Caco-2 (cell line): Measurements from ENCODE around the gene PTH1R. TPM values are rescaled to one million over a fixed set of nuclear protein-coding genes. Genes with fewer than 3 reads are reported as not detected.
A peak's percentile ranks its signal among the peaks of the same experiment; 100 is the strongest.

Experiments
- BruUV-seq: library from RNA; stranded (reverse); fragments of 400-500 nt; replicated peaks from 2 replicates; lab custom pipeline; 2021; lab: Mats Ljungman, UMichigan
- CTCF ChIA-PET: fragments of 300-600 bp; sonication (Branson Sonifier 250); formaldehyde crosslinking; loops from one replicate; lab custom pipeline; 2022; ENCODE audit warnings: antibody characterized with exemption; lab: Charles Lee
- POLR2A ChIA-PET: fragments of 300-600 bp; sonication (Branson Sonifier 250); formaldehyde crosslinking; loops from one replicate; lab custom pipeline; 2022; ENCODE audit warnings: antibody characterized with exemption; lab: Charles Lee
- DNase-seq, 2 experiments: peaks; one replicate each; pipeline versions ENCODE4 v3.0.0 to v3.0.0-alpha.2; 2020 to 2022
- H3K27me3 ChIP-seq: replicated peaks from 2 replicates; pipeline ENCODE4 v1.6.0; 2011; ENCODE audit warnings: low read length; ENCODE audit not compliant: control insufficient read depth, insufficient read depth
- H3K36me3 ChIP-seq: 2 replicates; pipeline ENCODE4 v1.5.1; 2011; ENCODE audit warnings: low read length; ENCODE audit not compliant: control insufficient read depth, insufficient read depth
- H3K4me1 ChIP-seq: fragments of 250-450 bp; sonication (Bioruptor Pico); 2 replicates; pipeline ENCODE4 v1.5.1; 2020; ENCODE audit warnings: mild to moderate bottlenecking
- H3K4me3 ChIP-seq: 2 replicates; pipeline ENCODE4 v1.5.1; 2011; ENCODE audit warnings: low read depth, mild to moderate bottlenecking, control low read depth, low read length
- H3K9me3 ChIP-seq: fragments of 250-450 bp; sonication (Bioruptor Pico); 2 replicates; pipeline ENCODE4 v1.5.1; 2020; ENCODE audit warnings: mild to moderate bottlenecking, moderate library complexity
- H3K27ac Mint-ChIP-seq: one replicate; pipeline ENCODE4 v1.8.0; 2022; ENCODE audit warnings: mixed read lengths; ENCODE audit not compliant: unreplicated experiment
- H3K27me3 Mint-ChIP-seq: one replicate; pipeline ENCODE4 v1.8.0; 2022; ENCODE audit warnings: mixed read lengths; ENCODE audit not compliant: insufficient read depth, unreplicated experiment
- H3K36me3 Mint-ChIP-seq: one replicate; pipeline ENCODE4 v1.8.0; 2022; ENCODE audit warnings: mild to moderate bottlenecking, mixed read lengths; ENCODE audit not compliant: insufficient read depth, unreplicated experiment
- H3K4me1 Mint-ChIP-seq: one replicate; pipeline ENCODE4 v1.8.0; 2022; ENCODE audit warnings: low read depth, mixed read lengths; ENCODE audit not compliant: unreplicated experiment
- H3K4me3 Mint-ChIP-seq: one replicate; pipeline ENCODE4 v1.8.0; 2022; ENCODE audit warnings: mild to moderate bottlenecking, moderate library complexity, mixed read lengths; ENCODE audit not compliant: unreplicated experiment
- H3K9me3 Mint-ChIP-seq: one replicate; pipeline ENCODE4 v1.8.0; 2022; ENCODE audit warnings: mixed read lengths; ENCODE audit not compliant: unreplicated experiment
- intact Hi-C: fragments of 100-400 bp; cut with micrococcal nuclease; formaldehyde crosslinking; loops from one replicate; pipeline ENCODE4 v1.10.0; 2022; ENCODE audit not compliant: unreplicated experiment
- total RNA-seq: library from RNA; stranded (reverse); gene quantifications from 2 replicates; pipeline ENCODE4 v1.2.3, GENCODE V29; 2022
- TF ChIP-seq, protein P1 (sequence below), 2 experiments: fragments of 200-600 bp in 1 of 2; IDR thresholded peaks; 1 replicate in 1 of 2; 2 replicates in 1 of 2; pipeline versions ENCODE4 v1.5.1 to v1.8.0; 2011 to 2022; ENCODE audit warnings: antibody characterized with exemption in 1 of 2, control low read depth in 1 of 2, inconsistent platforms in 1 of 2, low read depth in 1 of 2, low read length in 1 of 2, mild to moderate bottlenecking in 1 of 2, moderate library complexity in 1 of 2; ENCODE audit not compliant: insufficient read depth in 1 of 2, severe bottlenecking in 1 of 2, unreplicated experiment in 1 of 2

Gene PTH1R
- total RNA-seq, 1 experiment from 2014 or later: 5.1 TPM

DNA sequence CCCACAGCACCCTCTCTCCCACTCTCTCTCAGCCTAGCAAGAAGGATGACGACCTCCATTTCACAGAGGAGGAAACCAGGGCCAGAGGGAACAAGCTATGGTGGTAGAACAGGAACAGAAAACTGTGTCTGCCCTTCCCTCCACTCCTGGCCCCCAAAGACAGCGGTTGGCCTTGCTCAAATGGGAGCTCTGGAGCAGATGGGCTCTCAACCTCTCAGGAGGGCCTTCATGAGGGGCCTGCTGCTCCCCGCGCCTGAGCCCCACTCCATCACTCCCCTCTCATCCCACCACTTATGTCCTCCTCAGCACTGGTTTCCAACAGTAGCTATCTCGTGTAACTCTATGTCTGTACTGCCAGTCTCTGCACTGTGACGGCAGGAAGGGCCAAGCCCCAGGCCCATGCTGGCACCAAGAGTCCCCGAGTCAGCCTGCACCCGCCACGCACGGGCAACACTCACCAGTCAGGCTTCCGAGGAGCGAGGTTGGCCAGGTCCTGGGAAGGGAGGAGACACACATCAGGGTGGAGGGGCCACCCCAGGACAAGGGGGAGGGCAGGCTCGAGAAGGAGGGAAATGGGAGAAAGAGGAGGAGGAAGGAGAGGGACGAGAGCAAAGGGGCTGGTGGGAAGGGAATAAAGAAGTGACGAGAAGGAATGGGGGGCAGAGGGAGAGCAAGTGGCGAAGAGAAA is 45.5 kb downstream of the PTH1R start:
- peaks cover 14% of the 10 kb centered on the region for H3K36me3 ChIP-seq

DNA sequence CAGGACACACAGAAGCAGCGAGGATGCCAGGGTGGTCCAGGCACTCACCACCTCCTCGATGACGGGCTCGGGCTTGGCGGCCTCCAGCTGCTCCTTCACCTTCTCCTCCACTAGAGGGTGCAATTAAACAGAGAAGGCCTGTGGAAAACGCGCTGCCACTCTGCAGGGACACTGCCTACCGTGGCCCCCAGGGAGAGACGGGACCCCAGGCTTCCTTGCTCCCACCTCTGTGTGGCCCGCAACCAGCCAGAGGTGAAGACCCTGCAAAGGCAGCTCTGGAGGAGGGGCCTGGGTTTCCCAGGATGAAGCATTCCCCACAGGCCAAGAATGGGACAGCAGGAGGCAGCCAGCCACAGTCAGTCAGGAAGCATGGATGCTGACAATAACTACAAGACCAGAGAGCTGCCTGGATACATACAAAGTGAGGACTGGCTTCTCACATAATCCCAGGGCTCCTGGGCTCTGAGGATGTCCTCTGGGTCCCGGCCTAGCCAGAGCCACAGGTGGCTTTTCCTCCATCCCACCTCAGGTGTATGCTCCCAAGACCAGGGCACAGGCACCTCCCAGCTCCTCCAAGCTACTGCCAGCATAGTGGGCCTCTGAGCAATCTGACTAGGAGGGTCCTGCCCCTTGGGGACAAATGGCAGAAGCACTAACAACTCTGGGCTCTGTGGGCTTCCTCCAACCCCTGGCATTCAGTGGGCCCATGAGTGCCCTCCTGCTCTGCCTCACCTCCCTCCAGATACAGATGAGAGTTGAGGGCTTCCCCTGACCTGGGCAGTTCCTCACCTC is 46.2 kb downstream of the PTH1R start:
- peak; percentile 55 to 69 for DNase-seq
- Mint-ChIP-seq H3K9me3 (no peaks in the 10 kb centered on the region), H3K27ac (peak overlapping the region; percentile 57), H3K27me3 (no peaks in the 10 kb centered on the region), H3K4me3 (no peak overlapping the region), H3K4me1 (peaks cover 3% of the 10 kb centered on the region), H3K36me3 (peaks cover 66% of the 10 kb centered on the region)
- Histone ChIP-seq H3K9me3 (no peaks in the 10 kb centered on the region), H3K4me3 (no peak overlapping the region), H3K4me1 (0 out of 2 replicates have a peak, but pooled peaks cover 4% of the 10 kb centered on the region), H3K27me3 (no peaks in the 10 kb centered on the region), H3K36me3 (peaks cover 14% of the 10 kb centered on the region)
- no TSS peak for BruUV-seq
- intact Hi-C loops: loop anchor here (1.0 kb wide), 1 partner anchor 75 kb away; no protein-coding TSS in a partner anchor
- CTCF ChIA-PET: interaction anchor here (0.6 to 2.0 kb wide), 15 partner anchors 10 to 75 kb away, joined by 3 to 21 read pairs (median 6); partner anchors contain the start of genes CCDC12 and NBEAL2
- TF ChIP-seq, protein P1, sequence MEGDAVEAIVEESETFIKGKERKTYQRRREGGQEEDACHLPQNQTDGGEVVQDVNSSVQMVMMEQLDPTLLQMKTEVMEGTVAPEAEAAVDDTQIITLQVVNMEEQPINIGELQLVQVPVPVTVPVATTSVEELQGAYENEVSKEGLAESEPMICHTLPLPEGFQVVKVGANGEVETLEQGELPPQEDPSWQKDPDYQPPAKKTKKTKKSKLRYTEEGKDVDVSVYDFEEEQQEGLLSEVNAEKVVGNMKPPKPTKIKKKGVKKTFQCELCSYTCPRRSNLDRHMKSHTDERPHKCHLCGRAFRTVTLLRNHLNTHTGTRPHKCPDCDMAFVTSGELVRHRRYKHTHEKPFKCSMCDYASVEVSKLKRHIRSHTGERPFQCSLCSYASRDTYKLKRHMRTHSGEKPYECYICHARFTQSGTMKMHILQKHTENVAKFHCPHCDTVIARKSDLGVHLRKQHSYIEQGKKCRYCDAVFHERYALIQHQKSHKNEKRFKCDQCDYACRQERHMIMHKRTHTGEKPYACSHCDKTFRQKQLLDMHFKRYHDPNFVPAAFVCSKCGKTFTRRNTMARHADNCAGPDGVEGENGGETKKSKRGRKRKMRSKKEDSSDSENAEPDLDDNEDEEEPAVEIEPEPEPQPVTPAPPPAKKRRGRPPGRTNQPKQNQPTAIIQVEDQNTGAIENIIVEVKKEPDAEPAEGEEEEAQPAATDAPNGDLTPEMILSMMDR (IDR thresholded peaks at IDR 0.05; ENCODE audit: insufficient read depth in 1 of 2, low read depth in 1 of 2, low read length in 1 of 2, severe bottlenecking in 1 of 2, unreplicated experiment in 1 of 2): peak; percentile 61 to 83
- POLR2A ChIA-PET: no interaction called here

More for the DNA sequence above, 45.5 kb downstream of the PTH1R start:
- DNase-seq: peak in 1 of 2 experiments; percentile 2
- Histone ChIP-seq H3K4me3 (no peak overlapping the region), H3K9me3 (no peaks in the 10 kb centered on the region), H3K27me3 (no peaks in the 10 kb centered on the region), H3K4me1 (0 out of 2 replicates have a peak, but pooled peaks cover 4% of the 10 kb centered on the region)
- intact Hi-C loops: loop anchor here (1.0 kb wide), 1 partner anchor 75 kb away; no protein-coding TSS in a partner anchor
- H3K4me3 Mint-ChIP-seq: no peak overlapping the region
- POLR2A ChIA-PET: no interaction called here
- CTCF ChIA-PET: interaction anchor here (0.6 to 2.0 kb wide), 13 partner anchors 9 to 291 kb away, joined by 3 to 21 read pairs (median 6); partner anchors contain the start of genes CCDC12 and NBEAL2
- no peaks in the 10 kb centered on the region for H3K27me3 Mint-ChIP-seq
- no peaks in the 10 kb centered on the region for H3K9me3 Mint-ChIP-seq
- BruUV-seq: no TSS peak
- TF ChIP-seq, protein P1 (IDR thresholded peaks at IDR 0.05; ENCODE audit: insufficient read depth in 1 of 2, low read depth in 1 of 2, low read length in 1 of 2, severe bottlenecking in 1 of 2, unreplicated experiment in 1 of 2): no peak
- peak overlapping the region; percentile 57 for H3K27ac Mint-ChIP-seq
- H3K36me3 Mint-ChIP-seq: peaks cover 66% of the 10 kb centered on the region
- H3K4me1 Mint-ChIP-seq: no peaks in the 10 kb centered on the region
